Endothelial cell of umbilical vein (primary cell): ENCODE measurements around the gene AKAP12. TPM values are rescaled to one million over a fixed set of nuclear protein-coding genes. Genes with fewer than 3 reads are reported as not detected.

Experiments used
- BruUV-seq: library from RNA; stranded (reverse); fragments of 400-500 nt; replicated peaks from 2 replicates; lab custom pipeline; 2021; lab: Mats Ljungman, UMichigan
- CTCF ChIA-PET: fragments of 300-600, 350-600 bp; sonication (Branson Sonifier 250); formaldehyde crosslinking; loops from one replicate; lab custom pipeline; 2021; ENCODE audit warnings: antibody characterized with exemption, inconsistent platforms; lab: Charles Lee
- POLR2A ChIA-PET: fragments of 300-600, 350-600 bp; sonication (Branson Sonifier 250); formaldehyde crosslinking; loops from one replicate; lab custom pipeline; 2021; ENCODE audit warnings: antibody characterized with exemption, inconsistent platforms; lab: Charles Lee
- DNase-seq: peaks from one replicate; pipeline ENCODE4 v3.0.0-alpha.2; 2011; ENCODE audit warnings: low read depth, low spot score
- FAIRE-seq: peaks from 2 replicates; lab custom pipeline; 2011; peaks lifted over from hg19 to GRCh38; lab: Jason Lieb, UNC
- H2AFZ ChIP-seq: 2 replicates; pipeline ENCODE4 v1.6.0; 2012; ENCODE audit warnings: low read depth, low read length, control low read depth, inconsistent platforms
- H3K27ac ChIP-seq: 2 replicates; pipeline ENCODE4 v1.5.1; 2011; ENCODE audit warnings: low read depth, mild to moderate bottlenecking, control low read depth, low read length, moderate library complexity; ENCODE audit not compliant: insufficient read depth
- H3K27me3 ChIP-seq, 2 experiments: 2 replicates each; pipeline versions ENCODE4 v1.6.0 to v1.6.1; 2011; ENCODE audit warnings: low read length in 2 of 2, mixed read lengths in 1 of 2; ENCODE audit not compliant: control insufficient read depth in 2 of 2, insufficient read depth in 2 of 2
- H3K36me3 ChIP-seq, 2 experiments: 2 replicates in 1 of 2; 3 replicates in 1 of 2; pipeline ENCODE4 v1.5.1; 2011; ENCODE audit warnings: low read length in 2 of 2, mild to moderate bottlenecking in 1 of 2, moderate library complexity in 1 of 2; ENCODE audit not compliant: control insufficient read depth in 2 of 2, insufficient read depth in 2 of 2; ENCODE audit errors: extremely low read depth in 1 of 2
- H3K4me1 ChIP-seq: 3 replicates; pipeline ENCODE4 v1.5.1; 2011; ENCODE audit warnings: mild to moderate bottlenecking, low read length; ENCODE audit not compliant: control insufficient read depth, insufficient read depth; ENCODE audit errors: extremely low read depth
- H3K4me2 ChIP-seq: 2 replicates; pipeline ENCODE4 v1.6.1; 2011; ENCODE audit warnings: low read length, control low read depth, mixed read lengths; ENCODE audit not compliant: insufficient read depth
- H3K4me3 ChIP-seq, 3 experiments: fragments of 200-600 bp in 1 of 3; sonication (generic), shearing (Covaris generic) in 1 of 3; replicated peaks in 1 of 3; 2 replicates each; pipeline ENCODE4 v1.5.1; 2011 to 2016; ENCODE audit warnings: control low read depth in 3 of 3, low read length in 3 of 3, mild to moderate bottlenecking in 2 of 3, inconsistent platforms in 1 of 3, low read depth in 1 of 3, moderate library complexity in 1 of 3; ENCODE audit not compliant: insufficient read depth in 1 of 3
- H3K79me2 ChIP-seq: 2 replicates; pipeline ENCODE4 v1.6.0; 2012; ENCODE audit warnings: low read length, inconsistent platforms; ENCODE audit not compliant: control insufficient read depth, insufficient read depth
- H3K9ac ChIP-seq: replicated peaks from 2 replicates; pipeline ENCODE3; 2011; ENCODE audit warnings: low read length, control low read depth; ENCODE audit not compliant: insufficient read depth; ENCODE audit errors: extremely low read depth
- H3K9me1 ChIP-seq: replicated peaks from 3 replicates; pipeline ENCODE4 v1.6.0; 2011; ENCODE audit warnings: mild to moderate bottlenecking, low read length; ENCODE audit not compliant: control insufficient read depth, insufficient read depth; ENCODE audit errors: extremely low read depth
- H3K9me3 ChIP-seq: replicated peaks from 2 replicates; pipeline ENCODE4 v1.5.1; 2012; ENCODE audit warnings: low read length, inconsistent platforms; ENCODE audit not compliant: control insufficient read depth, insufficient read depth
- H4K20me1 ChIP-seq: replicated peaks from 2 replicates; pipeline ENCODE3; 2011; ENCODE audit warnings: mild to moderate bottlenecking, low read length; ENCODE audit not compliant: control insufficient read depth, insufficient read depth; ENCODE audit errors: extremely low read depth
- CTCF ChIP-seq, 2 donors: IDR thresholded peaks; 1 replicate in 1 of 2; 2 replicates in 1 of 2; pipeline ENCODE4 v1.5.1; 2011; ENCODE audit warnings: low read length in 2 of 2, mild to moderate bottlenecking in 2 of 2, moderate library complexity in 2 of 2, control low read depth in 1 of 2, inconsistent platforms in 1 of 2, low read depth in 1 of 2; ENCODE audit not compliant: insufficient read depth in 1 of 2; ENCODE audit errors: extremely low read depth in 1 of 2
- FOS ChIP-seq: IDR thresholded peaks from 2 replicates; pipeline ENCODE4 v1.6.1; 2011; ENCODE audit warnings: mild to moderate bottlenecking, low read length, moderate library complexity, borderline replicate concordance; ENCODE audit not compliant: insufficient read depth
- MAX ChIP-seq: IDR thresholded peaks from 2 replicates; pipeline ENCODE4 v1.6.1; 2011; ENCODE audit not compliant: insufficient read depth, insufficient read length
- dilution Hi-C: fragments of 300-500 bp; cut with MboI; formaldehyde crosslinking; loops from one replicate; pipeline ENCODE4 v1.15.0; 2019; ENCODE audit warnings: low sequenced_read_pairs; ENCODE audit not compliant: extremely low pct_ligation_motif_present
- intact Hi-C: fragments of 100-400 bp; cut with micrococcal nuclease; formaldehyde crosslinking; loops from one replicate; pipeline ENCODE4 v1.10.0; 2022
- polyA plus RNA-seq, 4 experiments: library from polyadenylated mRNA; depleted of rRNA in 3 of 4; stranded (reverse) in 3 of 4; unstranded in 1 of 4; fragments of >200 nt; gene quantifications; 2 replicates each; pipeline versions ENCODE4 v1.2.1 to v1.2.3, GENCODE V29; 2011 to 2012; ENCODE audit warnings: missing spikeins in 1 of 4
- total RNA-seq: library from RNA; stranded (reverse); gene quantifications from 2 replicates; pipeline ENCODE4 v1.2.3, GENCODE V29; 2021

AKAP12 gene
- total and polyA plus RNA-seq, 2 donors (not counting 3 experiments of a cell fraction or from before 2014, with no cell fraction given): 46.9 to 340 TPM

GRCh38 chr6:151390276-151390850, 150.6 kb downstream of the AKAP12 start:
- no peaks in the 10 kb centered on the region for H3K36me3 ChIP-seq
- BruUV-seq: no TSS peak
- DNase-seq (peak; percentile 99), FAIRE-seq (peak; percentile 62)
- H4K20me1 ChIP-seq: peaks cover 11% of the 10 kb centered on the region
- POLR2A ChIA-PET: interaction anchor here (0.9 to 2.0 kb wide), 7 partner anchors 12 to 735 kb away, joined by 3 to 14 read pairs (median 3); partner anchors contain the start of gene MTHFD1L
- intact Hi-C loops: loop anchor here (1.0 to 5.0 kb wide), 6 partner anchors 16 to 533 kb away; partner anchors contain the start of gene RMND1
- TF ChIP-seq CTCF (IDR thresholded peaks at IDR 0.05; ENCODE audit: extremely low read depth in 1 of 2, insufficient read depth in 1 of 2, low read depth in 1 of 2, low read length in 2 of 2): peak in 1 of 2 donors; percentile 4
- peak; percentile 19 for TF ChIP-seq MAX
- TF ChIP-seq FOS: no peak
- CTCF ChIA-PET: interaction anchor here (0.7 to 1.8 kb wide), 6 partner anchors 14 to 573 kb away, joined by 3 to 7 read pairs (median 4); no protein-coding TSS in a partner anchor
- H3K4me2 ChIP-seq: no peak overlapping the region
- peak overlapping the region; percentile 17 to 93 (median 86) for H3K4me3 ChIP-seq
- dilution Hi-C loops: no loop called here
- H3K27me3 ChIP-seq: no peaks in the 10 kb centered on the region
- H3K9me1 ChIP-seq: no peaks in the 10 kb centered on the region
- H3K9me3 ChIP-seq: no peaks in the 10 kb centered on the region
- peak overlapping the region; percentile 99 for H3K9ac ChIP-seq
- no peak overlapping the region for H2AFZ ChIP-seq
- H3K27ac ChIP-seq: peak overlapping the region; percentile 94
- peaks cover 29% of the 10 kb centered on the region for H3K4me1 ChIP-seq
- H3K79me2 ChIP-seq: peaks cover 68% of the 10 kb centered on the region
